Body of pancreas (tissue), 4 donors: ENCODE measurements around the gene PCDHB8. TPM values are rescaled to one million over a fixed set of nuclear protein-coding genes. Genes with fewer than 3 reads are reported as not detected.
"Not testable (repeated sequence)": the region's sequence is repeated elsewhere in the genome, so short reads cannot be mapped to it uniquely, and the experiment has no call there.

Experiments used
- ATAC-seq: fragments of 150-250 bp; one replicate; pipeline ENCODE4 v1.9.1; 2016
- DNase-seq, 4 donors: peaks; one replicate each; pipeline ENCODE4 v3.0.0-alpha.2; 2019
- H3K27ac ChIP-seq, 4 donors: fragments of 200-600 bp; sonication (generic); 1 replicate in 3 of 4; 2 replicates in 1 of 4; pipeline versions ENCODE4 v1.5.1 to v1.6.1; 2016 to 2019; ENCODE audit warnings: mild to moderate bottlenecking in 1 of 4, mixed read lengths in 1 of 4, moderate library complexity in 1 of 4
- H3K27me3 ChIP-seq, 2 donors: fragments of 200-600 bp; sonication (generic); one replicate each; pipeline ENCODE4 v1.6.0; 2016; ENCODE audit warnings: mild to moderate bottlenecking in 1 of 2
- H3K36me3 ChIP-seq, 2 donors: fragments of 200-600 bp; sonication (generic); replicated peaks in 1 of 2; 2 replicates each; pipeline ENCODE4 v1.5.1; 2016; ENCODE audit warnings: low read depth in 2 of 2; ENCODE audit not compliant: insufficient read depth in 1 of 2
- H3K4me1 ChIP-seq: fragments of 200-600 bp; sonication (generic); one replicate; pipeline ENCODE4 v1.6.0; 2016
- H3K4me3 ChIP-seq, 2 donors: fragments of 200-600 bp; sonication (generic); 1 replicate in 1 of 2; 2 replicates in 1 of 2; pipeline ENCODE4 v1.5.1; 2016 to 2019
- H3K9me3 ChIP-seq, 3 donors: fragments of 200-600 bp; sonication (generic); 1 replicate in 2 of 3; 2 replicates in 1 of 3; pipeline ENCODE4 v1.5.1; 2016
- CTCF ChIP-seq, 7 experiments: fragments of 450-650 bp in 4 of 7; fragments of 200-600 bp in 3 of 7; sonication (generic) in 3 of 7; IDR thresholded peaks; one replicate each; pipeline ENCODE4 v1.5.1; 2016 to 2019; ENCODE audit warnings: antibody characterized with exemption in 7 of 7
- POLR2A ChIP-seq, 3 donors: fragments of 450-650 bp; IDR thresholded peaks; one replicate each; pipeline ENCODE4 v1.6.1; 2016; ENCODE audit warnings: antibody characterized with exemption in 3 of 3, mild to moderate bottlenecking in 2 of 3
- WGBS, 2 donors: methylation state at CpG; one replicate each; pipeline ENCODE4 v1.1.5; 2017; 5-methylcytosine and 5-hydroxymethylcytosine counted together
- intact Hi-C: fragments of 100-400 bp; cut with DNase I; formaldehyde crosslinking; loops from one replicate; pipeline ENCODE4 v1.15.1; 2023
- total RNA-seq, 2 donors: library from RNA; depleted of rRNA; stranded (reverse); fragments of >200 nt; gene quantifications; one replicate each; pipeline ENCODE4 v1.1.0, GENCODE V29; 2016

Gene PCDHB8
- total RNA-seq, 2 donors from 2014 or later, result 0.33 to 0.52 TPM

DNA sequence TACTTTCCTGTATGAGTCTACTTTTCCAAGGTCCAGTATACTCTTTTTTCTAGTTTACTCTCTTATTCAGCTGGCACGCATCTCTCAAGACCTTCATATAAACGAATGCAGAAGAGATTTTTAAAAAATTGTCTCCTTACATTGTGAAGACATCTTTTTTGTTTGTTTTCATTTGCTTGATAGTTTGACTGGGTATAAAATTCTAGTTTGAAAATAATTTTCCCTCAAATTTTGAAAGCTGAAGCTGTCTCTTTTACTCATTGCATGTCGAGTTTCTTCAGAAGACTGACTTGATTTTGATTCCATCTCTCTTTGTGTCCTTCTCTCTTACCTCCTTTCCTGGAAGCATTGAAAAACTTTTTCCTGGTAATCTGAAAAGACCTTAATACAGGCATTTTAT lies 18.8 kb downstream of the PCDHB8 start:
- Histone ChIP-seq H3K4me1 (no peaks in the 10 kb centered on the region), H3K9me3 (peaks cover 0 to 28% (median 0%) of the 10 kb centered on the region in 3 donors), H3K27me3 (no peaks in the 10 kb centered on the region), H3K36me3 (no peaks in the 10 kb centered on the region), H3K4me3 (no peak overlapping the region), H3K27ac (no peak overlapping the region)
- TF ChIP-seq CTCF (IDR thresholded peaks at IDR 0.05) (no peak), POLR2A (IDR thresholded peaks at IDR 0.05) (no peak)
- no peak for ATAC-seq
- no peak for DNase-seq
- intact Hi-C loops, result no loop called here
- WGBS, 2 donors, result 36 to 47% methylated on average over 3 of the region's 3 CpGs

DNA sequence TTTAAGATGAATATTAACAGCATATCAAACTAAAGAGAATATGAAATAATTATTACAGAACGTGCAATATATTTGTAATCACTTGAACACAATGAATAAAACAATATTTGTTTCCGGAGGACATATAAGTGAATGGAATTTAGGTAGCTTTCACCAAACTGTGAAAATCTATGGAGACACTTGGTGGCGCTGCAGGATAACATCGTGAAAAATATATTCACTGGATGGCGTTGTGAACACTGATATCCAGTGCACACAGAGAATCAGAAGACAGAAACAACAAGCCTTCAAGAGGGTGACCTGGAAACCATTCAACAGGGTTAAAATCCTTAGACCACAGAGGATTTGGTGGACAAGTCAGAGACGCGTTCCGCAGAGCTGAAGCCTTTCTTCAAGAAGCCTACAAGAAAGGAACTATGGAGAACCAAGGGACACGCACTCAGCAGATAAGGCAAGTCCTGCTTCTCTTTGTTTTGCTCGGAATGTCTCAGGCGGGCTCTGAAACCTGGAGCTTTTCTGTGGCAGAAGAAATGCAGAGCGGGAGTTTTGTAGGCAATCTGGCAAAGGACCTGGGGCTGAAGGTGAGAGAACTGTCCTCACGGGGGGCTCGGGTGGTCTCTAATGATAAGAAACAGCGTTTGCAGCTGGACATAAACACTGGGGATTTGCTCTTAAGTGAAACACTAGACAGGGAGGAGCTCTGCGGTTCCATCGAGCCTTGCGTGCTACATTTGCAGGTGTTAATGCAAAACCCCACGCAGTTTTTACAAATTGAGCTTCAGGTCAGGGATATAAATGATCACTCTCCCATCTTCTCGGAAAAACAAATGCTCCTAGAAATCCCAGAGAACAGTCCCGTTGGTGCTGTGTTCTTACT lies 22.0 kb downstream of the PCDHB8 start, which contains the start of gene PCDHB11:
TSS of gene PCDHB11 (plus strand) at position 269 of the 877 bp plus-strand sequence. CDS start at position 417, 148 bp downstream.
- Histone ChIP-seq H3K4me1 (no peaks in the 10 kb centered on the region), H3K27me3 (no peaks in the 10 kb centered on the region), H3K4me3 (peak within 1 kb of the TSS in 1 of 2 donors; percentile 15), H3K36me3 (no peaks in the 10 kb centered on the region), H3K9me3 (peaks cover 0 to 24% (median 0%) of the 10 kb centered on the region in 3 donors), H3K27ac (peak within 1 kb of the TSS in 1 of 4 donors; percentile 47)
- peak; percentile 30 for ATAC-seq
- peak in 2 of 3 donors; percentile 17 to 32 for TF ChIP-seq POLR2A (IDR thresholded peaks at IDR 0.05)
- TF ChIP-seq CTCF (IDR thresholded peaks at IDR 0.05), result peak in 5 of 7 experiments; percentile 35 to 54 (median 50)
- 19 to 44% methylated on average over 21 of the region's 21 CpGs for WGBS, 2 donors
- intact Hi-C loops, result no loop called here
- DNase-seq, result peak; percentile 35 to 52 (median 43)

DNA sequence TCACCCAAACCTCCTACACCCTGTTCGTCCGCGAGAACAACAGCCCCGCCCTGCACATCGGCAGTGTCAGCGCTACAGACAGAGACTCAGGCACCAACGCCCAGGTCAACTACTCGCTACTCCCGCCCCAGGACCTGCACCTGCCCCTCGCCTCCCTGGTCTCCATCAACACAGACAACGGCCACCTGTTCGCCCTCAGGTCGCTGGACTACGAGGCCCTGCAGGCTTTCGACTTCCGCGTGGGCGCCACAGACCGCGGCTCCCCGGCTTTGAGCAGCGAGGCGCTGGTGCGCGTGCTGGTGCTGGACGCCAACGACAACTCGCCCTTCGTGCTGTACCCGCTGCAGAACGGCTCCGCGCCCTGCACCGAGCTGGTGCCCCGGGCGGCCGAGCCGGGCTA lies 23.5 kb downstream of the PCDHB8 start:
- H3K4me3 ChIP-seq, DNase-seq, intact Hi-C loops, H3K4me1 ChIP-seq, H3K27ac ChIP-seq, H3K27me3 ChIP-seq, ATAC-seq, H3K36me3 ChIP-seq: not testable (repeated sequence)
- H3K9me3 ChIP-seq, result peaks cover 0 to 22% (median 0%) of the 10 kb centered on the region in 3 donors
- 32 to 40% methylated on average over 15 to 20 of the region's 38 CpGs for WGBS, 2 donors

DNA sequence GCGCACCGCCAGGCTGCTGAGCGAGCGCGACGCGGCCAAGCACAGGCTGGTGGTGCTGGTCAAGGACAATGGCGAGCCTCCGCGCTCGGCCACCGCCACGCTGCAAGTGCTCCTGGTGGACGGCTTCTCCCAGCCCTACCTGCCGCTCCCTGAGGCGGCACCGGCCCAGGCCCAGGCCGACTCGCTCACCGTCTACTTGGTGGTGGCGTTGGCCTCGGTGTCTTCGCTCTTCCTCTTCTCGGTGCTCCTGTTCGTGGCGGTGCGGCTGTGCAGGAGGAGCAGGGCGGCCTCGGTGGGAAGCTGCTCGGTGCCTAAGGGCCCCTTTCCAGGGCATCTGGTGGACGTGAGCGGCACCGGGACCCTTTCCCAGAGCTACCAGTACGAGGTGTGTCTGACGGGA lies 24.1 kb downstream of the PCDHB8 start:
- H3K4me3 ChIP-seq, H3K4me1 ChIP-seq, DNase-seq, H3K36me3 ChIP-seq, ATAC-seq, H3K27ac ChIP-seq, intact Hi-C loops, H3K27me3 ChIP-seq: not testable (repeated sequence)
- WGBS, 2 donors, result 24 to 52% methylated on average over 8 to 29 of the region's 35 CpGs
- H3K9me3 ChIP-seq, result peaks cover 0 to 16% (median 0%) of the 10 kb centered on the region in 3 donors

GRCh38 chr5:141208478-141208877 lies 30.9 kb downstream of the PCDHB8 start, which contains the start of gene PCDHB12:
Gene PCDHB12, plus strand, starts transcription at chr5:141208719. Its CDS starts 189 bp downstream, at chr5:141208908.
- no peaks in the 10 kb centered on the region for H3K36me3 ChIP-seq
- intact Hi-C loops, result no loop called here
- 14 to 29% methylated on average over 11 of the region's 11 CpGs for WGBS, 2 donors
- no peak within 1 kb of the TSS for H3K27ac ChIP-seq
- no peaks in the 10 kb centered on the region for H3K4me1 ChIP-seq
- ATAC-seq (no peak), DNase-seq (peak in 2 of 4 donors; percentile 31 to 48)
- no peak within 1 kb of the TSS for H3K4me3 ChIP-seq
- peak in 5 of 7 experiments; percentile 7 to 38 (median 24) for TF ChIP-seq CTCF (IDR thresholded peaks at IDR 0.05)
- TF ChIP-seq POLR2A (IDR thresholded peaks at IDR 0.05), result no peak
- no peaks in the 10 kb centered on the region for H3K27me3 ChIP-seq
- peaks cover 0 to 12% (median 0%) of the 10 kb centered on the region in 3 donors for H3K9me3 ChIP-seq

DNA sequence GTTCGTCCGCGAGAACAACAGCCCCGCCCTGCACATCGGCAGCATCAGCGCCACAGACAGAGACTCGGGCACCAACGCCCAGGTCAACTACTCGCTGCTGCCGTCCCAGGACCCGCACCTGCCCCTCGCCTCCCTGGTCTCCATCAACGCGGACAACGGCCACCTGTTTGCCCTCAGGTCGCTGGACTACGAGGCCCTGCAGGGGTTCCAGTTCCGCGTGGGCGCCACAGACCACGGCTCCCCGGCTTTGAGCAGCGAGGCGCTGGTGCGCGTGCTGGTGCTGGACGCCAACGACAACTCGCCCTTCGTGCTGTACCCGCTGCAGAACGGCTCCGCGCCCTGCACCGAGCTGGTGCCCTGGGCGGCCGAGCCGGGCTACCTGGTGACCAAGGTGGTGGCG lies 32.7 kb downstream of the PCDHB8 start:
- H3K36me3 ChIP-seq, ATAC-seq, DNase-seq, H3K27ac ChIP-seq, H3K27me3 ChIP-seq, H3K4me3 ChIP-seq, intact Hi-C loops, H3K4me1 ChIP-seq: not testable (repeated sequence)
- 31 to 41% methylated on average over 7 to 25 of the region's 39 CpGs for WGBS, 2 donors
- peaks cover 0 to 22% (median 0%) of the 10 kb centered on the region in 3 donors for H3K9me3 ChIP-seq

DNA sequence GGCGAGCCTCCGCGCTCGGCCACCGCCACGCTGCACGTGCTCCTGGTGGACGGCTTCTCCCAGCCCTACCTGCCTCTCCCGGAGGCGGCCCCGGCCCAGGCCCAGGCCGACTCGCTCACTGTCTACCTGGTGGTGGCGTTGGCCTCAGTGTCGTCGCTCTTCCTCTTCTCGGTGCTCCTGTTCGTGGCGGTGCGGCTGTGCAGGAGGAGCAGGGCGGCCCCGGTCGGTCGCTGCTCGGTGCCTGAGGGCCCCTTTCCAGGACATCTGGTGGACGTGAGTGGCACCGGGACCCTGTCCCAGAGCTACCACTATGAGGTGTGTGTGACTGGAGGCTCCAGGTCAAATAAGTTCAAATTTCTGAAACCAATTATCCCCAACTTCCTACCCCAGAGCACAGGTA lies 33.3 kb downstream of the PCDHB8 start:
- intact Hi-C loops, H3K4me1 ChIP-seq, H3K27ac ChIP-seq, ATAC-seq, DNase-seq, H3K4me3 ChIP-seq, H3K36me3 ChIP-seq, H3K27me3 ChIP-seq: not testable (repeated sequence)
- H3K9me3 ChIP-seq, result peaks cover 0 to 25% (median 0%) of the 10 kb centered on the region in 3 donors
- 23 to 30% methylated on average over 13 to 15 of the region's 27 CpGs for WGBS, 2 donors
